Measurements from ENCODE around the gene SRSF11. TPM values are rescaled to one million over a fixed set of nuclear protein-coding genes. Genes with fewer than 3 reads are reported as not detected.
A peak's percentile ranks its signal among the peaks of the same experiment; 100 is the strongest.
"Not testable (repeated sequence)": the region's sequence is repeated elsewhere in the genome, so short reads cannot be mapped to it uniquely, and the experiment has no call there.

Gene SRSF11, protein sequence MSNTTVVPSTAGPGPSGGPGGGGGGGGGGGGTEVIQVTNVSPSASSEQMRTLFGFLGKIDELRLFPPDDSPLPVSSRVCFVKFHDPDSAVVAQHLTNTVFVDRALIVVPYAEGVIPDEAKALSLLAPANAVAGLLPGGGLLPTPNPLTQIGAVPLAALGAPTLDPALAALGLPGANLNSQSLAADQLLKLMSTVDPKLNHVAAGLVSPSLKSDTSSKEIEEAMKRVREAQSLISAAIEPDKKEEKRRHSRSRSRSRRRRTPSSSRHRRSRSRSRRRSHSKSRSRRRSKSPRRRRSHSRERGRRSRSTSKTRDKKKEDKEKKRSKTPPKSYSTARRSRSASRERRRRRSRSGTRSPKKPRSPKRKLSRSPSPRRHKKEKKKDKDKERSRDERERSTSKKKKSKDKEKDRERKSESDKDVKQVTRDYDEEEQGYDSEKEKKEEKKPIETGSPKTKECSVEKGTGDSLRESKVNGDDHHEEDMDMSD
- total RNA-seq (2012; rRNA removed) = 79.1 and 82.8 TPM in 2 replicates

DNA sequence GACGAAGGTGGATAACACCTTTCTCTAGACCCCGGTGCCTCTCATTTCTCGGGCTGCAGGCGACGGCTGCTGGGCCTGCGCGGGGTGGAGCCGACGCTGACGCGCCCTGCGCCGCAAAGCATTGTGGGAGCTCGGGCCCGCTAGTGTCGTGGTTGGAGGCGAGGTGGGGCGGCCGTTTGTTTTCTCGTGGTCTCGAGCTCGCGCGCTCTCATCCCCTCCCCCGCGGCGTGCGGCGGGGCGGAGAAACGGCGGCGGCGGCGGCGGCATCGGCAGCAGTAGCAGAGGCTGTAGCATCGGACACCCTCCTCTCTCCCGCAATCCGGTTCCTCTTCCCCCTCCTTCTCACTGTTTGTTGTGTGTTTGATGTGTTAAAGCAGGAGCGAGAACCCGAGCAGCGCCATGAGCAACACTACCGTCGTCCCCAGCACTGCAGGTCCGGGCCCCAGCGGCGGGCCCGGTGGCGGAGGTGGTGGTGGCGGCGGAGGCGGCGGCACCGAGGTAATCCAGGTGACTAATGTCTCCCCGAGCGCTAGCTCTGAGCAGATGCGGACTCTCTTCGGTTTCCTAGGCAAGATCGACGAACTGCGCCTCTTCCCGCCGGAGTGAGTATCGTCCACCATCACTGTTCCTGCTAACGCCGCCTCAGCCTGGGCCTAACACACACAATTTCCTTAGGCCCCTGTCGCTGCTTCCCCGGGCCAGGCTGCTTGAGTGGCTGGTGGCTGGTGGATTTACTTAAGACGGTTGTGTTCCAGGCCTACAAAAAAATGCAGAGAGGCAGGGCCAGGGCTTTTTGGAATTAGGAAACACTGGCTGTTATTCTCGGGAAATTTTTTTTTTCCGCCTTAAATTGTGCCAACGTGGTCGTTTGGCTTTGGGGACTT lies at the start of gene SRSF11:
Gene SRSF11 (plus strand): TSS at position 143 of the 884 bp plus-strand sequence. CDS start 257 bp downstream, at position 400.
- Histone ChIP-seq H3K36me3 (ENCODE audit: insufficient read depth, low read length) (peaks cover 37% of the 10 kb centered on the region), H3K27me3 (ENCODE audit: control insufficient read depth, insufficient read depth, low read length) (no peaks in the 10 kb centered on the region), H3K9me3 (replicated peaks; ENCODE audit: low read length) (no peaks in the 10 kb centered on the region), H3K4me2 (ENCODE audit: low read length) (peak within 1 kb of the TSS; percentile 86), H3K4me3 (ENCODE audit: low read length) (peak within 1 kb of the TSS; percentile 98), H3K4me1 (ENCODE audit: control insufficient read depth, insufficient read depth, low read length) (peaks cover 21% of the 10 kb centered on the region), H3K9ac (ENCODE audit: low read depth, low read length) (peak within 1 kb of the TSS; percentile 97)

DNA sequence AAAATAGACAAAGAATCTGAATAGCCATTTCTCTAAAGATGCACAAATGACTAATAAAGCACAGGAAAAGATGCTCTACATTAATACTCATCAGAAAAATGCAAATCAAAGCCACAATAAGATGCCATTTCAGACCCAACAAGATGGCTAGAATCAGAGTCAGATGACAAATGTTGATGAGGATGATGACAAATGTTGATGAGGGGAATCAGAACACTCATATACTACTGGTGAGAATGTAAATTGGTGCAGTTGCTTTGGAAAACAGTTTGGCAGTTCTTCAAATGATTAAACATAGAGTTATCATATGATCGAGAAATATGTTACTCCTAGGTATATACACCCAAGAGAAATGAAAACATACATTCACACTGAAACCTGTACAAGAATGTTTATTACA lies 49.7 kb upstream of the SRSF11 start:
- no peaks in the 10 kb centered on the region for H3K9me3 ChIP-seq (replicated peaks; ENCODE audit: low read length)
- H3K4me2 ChIP-seq (ENCODE audit: low read length) = no peak overlapping the region
- H3K4me3 ChIP-seq (ENCODE audit: low read length) = no peak overlapping the region
- H3K9ac ChIP-seq (ENCODE audit: low read depth, low read length) = no peak overlapping the region
- H3K36me3 ChIP-seq (ENCODE audit: insufficient read depth, low read length) = peaks cover 5% of the 10 kb centered on the region
- no peaks in the 10 kb centered on the region for H3K27me3 ChIP-seq (ENCODE audit: control insufficient read depth, insufficient read depth, low read length)
- H3K4me1 ChIP-seq (ENCODE audit: control insufficient read depth, insufficient read depth, low read length) = no peaks in the 10 kb centered on the region

DNA sequence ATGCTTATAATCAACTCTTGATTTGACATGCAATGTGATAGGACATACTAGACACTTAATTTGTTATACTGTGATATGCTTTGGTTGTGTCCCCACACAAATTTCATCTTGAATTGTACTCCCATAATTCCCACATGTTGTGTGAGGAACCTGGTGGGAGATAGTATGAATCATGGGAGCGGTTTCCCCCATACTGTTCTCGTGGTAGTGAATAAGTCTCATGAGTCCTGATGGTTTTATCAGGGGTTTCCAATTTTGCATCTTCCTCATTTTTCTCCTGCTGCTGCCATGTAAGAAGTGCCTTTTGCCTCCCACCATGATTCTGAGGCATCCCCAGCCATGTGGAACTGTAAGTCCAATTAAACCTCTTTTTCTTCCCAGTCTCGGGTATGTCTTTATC lies 36.0 kb upstream of the SRSF11 start:
- H3K9me3 ChIP-seq (replicated peaks; ENCODE audit: low read length); H3K4me3 ChIP-seq (ENCODE audit: low read length); H3K9ac ChIP-seq (ENCODE audit: low read depth, low read length); H3K4me1 ChIP-seq (ENCODE audit: control insufficient read depth, insufficient read depth, low read length); H3K4me2 ChIP-seq (ENCODE audit: low read length); H3K27me3 ChIP-seq (ENCODE audit: control insufficient read depth, insufficient read depth, low read length); H3K36me3 ChIP-seq (ENCODE audit: insufficient read depth, low read length): not testable (repeated sequence)

DNA sequence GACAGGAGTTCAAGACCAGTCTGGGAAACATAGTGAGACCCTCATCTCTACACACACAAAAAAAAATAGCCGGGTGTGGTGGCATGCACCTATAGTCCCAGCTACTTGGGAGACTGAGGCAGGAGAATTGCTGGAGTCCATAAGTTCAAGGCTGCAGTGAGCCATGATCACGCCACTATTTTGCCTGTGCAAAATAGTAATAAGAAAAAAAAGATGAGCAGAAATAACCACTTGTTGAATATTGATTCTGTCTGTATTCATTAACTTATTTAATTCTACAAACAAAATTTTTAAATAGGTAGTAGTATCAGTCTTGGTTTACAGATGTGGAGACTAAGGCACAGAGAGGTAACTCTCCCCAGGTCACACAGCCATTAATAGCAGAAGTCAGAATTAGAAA lies 32.7 kb upstream of the SRSF11 start:
- Histone ChIP-seq H3K9ac (ENCODE audit: low read depth, low read length) (no peak overlapping the region), H3K4me2 (ENCODE audit: low read length) (no peak overlapping the region), H3K9me3 (replicated peaks; ENCODE audit: low read length) (no peaks in the 10 kb centered on the region), H3K36me3 (ENCODE audit: insufficient read depth, low read length) (peaks cover 2% of the 10 kb centered on the region), H3K27me3 (ENCODE audit: control insufficient read depth, insufficient read depth, low read length) (no peaks in the 10 kb centered on the region), H3K4me3 (ENCODE audit: low read length) (no peak overlapping the region), H3K4me1 (ENCODE audit: control insufficient read depth, insufficient read depth, low read length) (peaks cover 5% of the 10 kb centered on the region)

DNA sequence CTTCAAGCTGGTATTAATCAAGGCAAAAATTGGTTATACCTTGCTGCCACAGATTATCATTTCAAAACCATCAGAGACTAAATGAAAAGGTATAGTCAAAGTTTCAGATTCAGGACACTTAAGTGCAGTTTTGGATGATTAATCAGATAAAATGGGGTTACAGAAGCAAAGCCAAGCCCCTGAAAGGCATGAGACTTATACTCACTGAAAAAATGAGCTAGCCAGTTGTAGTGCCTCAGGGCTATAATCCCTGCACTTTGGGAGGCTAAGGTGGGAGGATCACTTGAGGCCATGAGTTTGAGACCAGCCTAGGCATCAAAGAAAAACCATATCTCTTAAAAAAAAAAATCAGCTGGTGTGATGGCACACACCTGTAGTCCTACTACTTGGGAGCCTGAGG lies 31.0 kb upstream of the SRSF11 start:
- H3K4me3 ChIP-seq (ENCODE audit: low read length) = no peak overlapping the region
- peaks cover 5% of the 10 kb centered on the region for H3K4me1 ChIP-seq (ENCODE audit: control insufficient read depth, insufficient read depth, low read length)
- no peak overlapping the region for H3K4me2 ChIP-seq (ENCODE audit: low read length)
- H3K36me3 ChIP-seq (ENCODE audit: insufficient read depth, low read length) = no peaks in the 10 kb centered on the region
- no peaks in the 10 kb centered on the region for H3K27me3 ChIP-seq (ENCODE audit: control insufficient read depth, insufficient read depth, low read length)
- no peaks in the 10 kb centered on the region for H3K9me3 ChIP-seq (replicated peaks; ENCODE audit: low read length)
- no peak overlapping the region for H3K9ac ChIP-seq (ENCODE audit: low read depth, low read length)

DNA sequence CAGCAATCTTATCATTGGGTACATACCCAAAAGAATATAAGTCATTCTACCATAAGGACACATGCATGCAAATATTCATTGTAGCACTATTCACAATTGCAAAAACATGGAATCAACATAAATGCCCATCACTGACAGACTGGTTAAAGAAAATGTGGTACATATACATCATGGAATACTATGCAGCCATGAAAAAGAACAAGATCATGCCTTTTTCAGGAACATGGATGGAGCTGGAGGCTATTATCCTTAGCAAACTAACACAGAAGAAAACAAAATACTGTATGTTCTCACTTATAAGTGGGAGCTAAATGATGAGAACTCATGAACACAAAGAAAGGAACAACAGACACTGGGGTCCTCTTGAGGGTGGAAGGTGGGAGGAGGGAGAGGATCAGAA lies 28.7 kb upstream of the SRSF11 start:
- H3K4me1 ChIP-seq (ENCODE audit: control insufficient read depth, insufficient read depth, low read length); H3K27me3 ChIP-seq (ENCODE audit: control insufficient read depth, insufficient read depth, low read length); H3K4me3 ChIP-seq (ENCODE audit: low read length); H3K9me3 ChIP-seq (replicated peaks; ENCODE audit: low read length); H3K36me3 ChIP-seq (ENCODE audit: insufficient read depth, low read length); H3K4me2 ChIP-seq (ENCODE audit: low read length); H3K9ac ChIP-seq (ENCODE audit: low read depth, low read length): not testable (repeated sequence)

DNA sequence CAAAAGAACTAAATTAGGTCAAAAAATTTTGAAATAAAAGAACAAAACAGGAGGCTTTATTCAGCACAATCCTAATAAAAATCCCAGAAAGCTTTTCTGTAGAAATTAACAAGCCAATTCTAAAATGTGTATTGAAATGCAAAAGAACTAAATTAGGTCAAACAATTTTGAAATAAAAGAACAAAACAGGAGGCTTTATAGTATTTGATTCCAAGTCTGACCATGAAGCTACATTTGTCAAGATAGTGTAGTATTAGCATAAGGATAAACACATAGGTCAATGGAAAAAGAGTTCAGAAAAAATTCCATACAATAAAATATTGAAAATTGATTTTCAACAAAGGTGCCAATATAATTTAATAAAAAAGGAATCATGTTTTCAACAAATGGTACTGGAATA lies 26.6 kb upstream of the SRSF11 start:
- no peak overlapping the region for H3K9ac ChIP-seq (ENCODE audit: low read depth, low read length)
- no peak overlapping the region for H3K4me3 ChIP-seq (ENCODE audit: low read length)
- no peaks in the 10 kb centered on the region for H3K36me3 ChIP-seq (ENCODE audit: insufficient read depth, low read length)
- peaks cover 5% of the 10 kb centered on the region for H3K4me1 ChIP-seq (ENCODE audit: control insufficient read depth, insufficient read depth, low read length)
- no peaks in the 10 kb centered on the region for H3K27me3 ChIP-seq (ENCODE audit: control insufficient read depth, insufficient read depth, low read length)
- no peaks in the 10 kb centered on the region for H3K9me3 ChIP-seq (replicated peaks; ENCODE audit: low read length)
- H3K4me2 ChIP-seq (ENCODE audit: low read length) = no peak overlapping the region

DNA sequence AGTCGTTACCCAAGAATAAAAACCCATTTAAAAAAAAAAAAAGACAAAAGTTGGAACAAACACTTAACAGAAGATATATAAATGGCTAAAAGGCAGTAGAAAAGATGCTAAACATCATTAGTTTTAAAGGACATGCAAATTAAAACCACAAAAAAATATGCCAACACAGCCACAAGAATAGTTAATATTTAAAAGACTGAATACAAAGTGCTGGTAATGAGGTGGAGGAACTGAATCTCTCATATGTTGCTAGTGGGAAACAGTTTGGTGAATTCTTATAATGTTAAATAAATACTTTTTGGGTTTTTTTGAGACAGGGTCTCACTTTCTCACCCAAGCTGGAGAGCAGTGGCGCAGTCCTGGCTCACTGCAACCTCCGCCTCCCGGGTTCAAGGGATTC lies 25.8 kb upstream of the SRSF11 start:
- Histone ChIP-seq H3K9ac (ENCODE audit: low read depth, low read length) (no peak overlapping the region), H3K9me3 (replicated peaks; ENCODE audit: low read length) (no peaks in the 10 kb centered on the region), H3K27me3 (ENCODE audit: control insufficient read depth, insufficient read depth, low read length) (no peaks in the 10 kb centered on the region), H3K4me2 (ENCODE audit: low read length) (no peak overlapping the region), H3K36me3 (ENCODE audit: insufficient read depth, low read length) (no peaks in the 10 kb centered on the region), H3K4me3 (ENCODE audit: low read length) (no peak overlapping the region), H3K4me1 (ENCODE audit: control insufficient read depth, insufficient read depth, low read length) (peaks cover 5% of the 10 kb centered on the region)

DNA sequence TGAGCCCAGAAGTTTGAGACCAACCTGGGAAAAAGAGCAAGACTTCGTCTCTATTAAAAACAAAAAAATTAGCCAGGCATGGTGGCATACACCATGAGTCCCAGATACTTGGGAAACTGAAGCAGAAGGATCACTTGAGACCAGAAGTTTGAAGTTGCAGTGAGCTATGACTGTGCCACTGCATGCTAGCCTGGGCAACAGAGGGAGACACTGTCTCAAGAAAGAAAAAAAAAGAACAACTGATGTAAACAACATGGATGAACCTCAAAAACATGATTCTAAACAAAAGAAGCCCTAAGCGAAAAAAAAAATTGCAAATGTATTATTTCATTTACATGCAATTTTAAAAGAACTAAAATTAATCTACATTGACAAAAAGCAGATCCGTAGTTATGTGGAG lies 24.8 kb upstream of the SRSF11 start:
- Histone ChIP-seq H3K4me2 (ENCODE audit: low read length) (no peak overlapping the region), H3K27me3 (ENCODE audit: control insufficient read depth, insufficient read depth, low read length) (no peaks in the 10 kb centered on the region), H3K4me1 (ENCODE audit: control insufficient read depth, insufficient read depth, low read length) (no peaks in the 10 kb centered on the region), H3K36me3 (ENCODE audit: insufficient read depth, low read length) (no peaks in the 10 kb centered on the region), H3K4me3 (ENCODE audit: low read length) (no peak overlapping the region), H3K9me3 (replicated peaks; ENCODE audit: low read length) (no peaks in the 10 kb centered on the region), H3K9ac (ENCODE audit: low read depth, low read length) (no peak overlapping the region)

DNA sequence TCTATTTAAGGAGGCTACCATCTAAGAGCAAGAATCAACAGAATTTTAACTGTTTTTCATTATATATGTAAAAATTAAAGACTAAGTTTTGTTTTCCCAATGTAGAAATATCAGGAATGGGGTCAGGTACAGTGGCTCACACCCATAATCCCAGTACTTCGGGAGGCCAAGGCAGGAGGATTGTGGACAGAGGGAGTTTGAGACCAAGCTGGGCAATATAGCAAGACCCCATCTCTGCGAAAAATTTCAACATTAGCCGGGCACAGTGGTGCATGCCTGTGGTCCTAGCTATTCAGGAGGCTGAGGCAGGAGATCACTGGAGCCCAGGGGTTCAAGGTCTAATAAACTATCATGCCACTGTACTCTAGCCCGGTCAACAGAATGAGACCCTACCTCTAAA lies 21.1 kb upstream of the SRSF11 start:
- H3K4me2 ChIP-seq (ENCODE audit: low read length) = no peak overlapping the region
- no peaks in the 10 kb centered on the region for H3K36me3 ChIP-seq (ENCODE audit: insufficient read depth, low read length)
- peaks cover 14% of the 10 kb centered on the region for H3K4me1 ChIP-seq (ENCODE audit: control insufficient read depth, insufficient read depth, low read length)
- H3K9me3 ChIP-seq (replicated peaks; ENCODE audit: low read length) = no peaks in the 10 kb centered on the region
- H3K9ac ChIP-seq (ENCODE audit: low read depth, low read length) = no peak overlapping the region
- H3K27me3 ChIP-seq (ENCODE audit: control insufficient read depth, insufficient read depth, low read length) = no peaks in the 10 kb centered on the region
- H3K4me3 ChIP-seq (ENCODE audit: low read length) = no peak overlapping the region

DNA sequence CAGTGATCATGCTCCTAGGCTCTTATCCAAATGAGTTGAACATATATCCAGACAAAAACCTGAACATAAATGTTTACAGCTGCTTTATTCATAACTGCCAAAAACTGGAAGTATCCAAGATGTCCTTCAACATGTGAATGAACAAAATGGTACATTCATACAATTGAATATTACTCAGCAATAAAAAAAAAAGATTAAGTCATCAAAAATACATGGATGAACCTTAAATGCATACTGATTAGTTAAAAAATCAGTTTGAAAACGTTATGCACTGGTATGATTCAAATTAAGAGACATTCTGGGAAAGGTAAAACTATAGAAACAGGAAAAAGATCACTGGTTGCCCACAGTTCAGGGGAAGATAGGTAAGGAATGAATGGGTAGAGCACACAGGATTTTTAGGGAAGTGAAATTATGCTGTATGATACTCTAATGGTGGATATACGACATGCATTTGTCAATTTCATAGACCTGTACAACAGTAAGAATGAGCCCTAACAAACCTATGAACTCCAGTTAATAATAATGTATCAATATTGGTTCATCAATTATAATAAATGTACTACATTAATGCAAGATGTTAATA lies 18.9 kb upstream of the SRSF11 start:
- Histone ChIP-seq H3K4me3 (ENCODE audit: low read length) (no peak overlapping the region), H3K4me2 (ENCODE audit: low read length) (no peak overlapping the region), H3K36me3 (ENCODE audit: insufficient read depth, low read length) (no peaks in the 10 kb centered on the region), H3K9ac (ENCODE audit: low read depth, low read length) (no peak overlapping the region), H3K4me1 (ENCODE audit: control insufficient read depth, insufficient read depth, low read length) (peaks cover 17% of the 10 kb centered on the region), H3K9me3 (replicated peaks; ENCODE audit: low read length) (no peaks in the 10 kb centered on the region), H3K27me3 (ENCODE audit: control insufficient read depth, insufficient read depth, low read length) (no peaks in the 10 kb centered on the region)
